ENCODE data around the gene ZNF81. TPM values are rescaled to one million over a fixed set of nuclear protein-coding genes. Genes with fewer than 3 reads are reported as not detected.
"Not testable (repeated sequence)": the region's sequence is repeated elsewhere in the genome, so short reads cannot be mapped to it uniquely, and the experiment has no call there.

The ZNF81 gene
- total RNA-seq, 4 donors from 2014 or later = 2.5 to 6.3 (median 4.2) TPM

DNA sequence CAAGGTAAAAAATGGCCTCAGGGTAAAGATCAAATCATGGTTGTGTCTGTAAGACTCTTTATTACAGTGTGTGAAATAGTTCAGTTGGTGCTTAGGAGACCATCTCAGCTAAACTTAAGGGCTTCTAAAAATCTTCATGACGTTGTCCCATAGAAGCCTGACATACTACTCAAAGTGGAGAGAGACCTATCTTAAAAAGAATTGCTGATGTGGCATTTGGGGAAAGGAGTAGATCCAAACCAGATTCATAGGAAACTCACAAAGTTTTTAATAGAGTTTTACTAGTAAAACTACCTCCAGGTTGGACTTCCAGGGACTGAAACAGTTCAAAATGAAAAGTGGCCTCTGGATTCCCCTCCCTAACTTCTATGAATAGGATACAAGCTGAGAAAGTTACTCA, 81.6 kb downstream of the ZNF81 start:
- intact Hi-C loops (cut with DNase I) = no loop called here
- H3K4me3 ChIP-seq = no peak overlapping the region
- peaks cover 0 to 21% (median 0%) of the 10 kb centered on the region in 3 donors for H3K36me3 ChIP-seq
- no peak for TF ChIP-seq CTCF (IDR thresholded peaks at IDR 0.05)
- no peak for TF ChIP-seq POLR2A (IDR thresholded peaks at IDR 0.05)
- H3K4me1 ChIP-seq = no peaks in the 10 kb centered on the region
- H3K27me3 ChIP-seq = no peaks in the 10 kb centered on the region
- DNase-seq = no peak
- H3K27ac ChIP-seq = no peak overlapping the region
- 68 to 100% methylated on average over 1 of the region's 1 CpG for WGBS, 2 donors
- peaks cover 0 to 41% (median 31%) of the 10 kb centered on the region in 3 donors for H3K9me3 ChIP-seq

DNA sequence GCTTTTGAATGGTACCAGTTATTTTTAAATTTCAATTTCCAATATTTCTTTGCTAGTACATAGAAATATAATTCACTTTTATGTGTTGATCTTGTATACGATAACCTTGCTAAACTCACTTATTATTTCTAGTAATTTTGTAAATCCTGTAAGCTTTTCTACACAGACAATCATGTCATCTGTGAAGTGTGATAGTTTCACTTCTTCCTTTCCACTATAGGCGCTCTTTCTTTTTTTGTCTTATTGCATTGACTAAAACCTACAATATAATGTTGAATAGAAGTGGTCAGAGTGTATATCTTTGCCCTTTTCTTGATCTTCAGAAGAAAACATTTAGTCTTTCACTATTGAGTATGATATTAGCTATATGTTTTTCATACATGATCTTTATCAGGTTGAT, 90.5 kb downstream of the ZNF81 start:
- intact Hi-C loops (cut with DNase I) = no loop called here
- H3K27ac ChIP-seq = no peak overlapping the region
- H3K9me3 ChIP-seq = no peaks in the 10 kb centered on the region
- 90 to 94% methylated on average over 2 of the region's 2 CpGs for WGBS, 2 donors
- no peaks in the 10 kb centered on the region for H3K27me3 ChIP-seq
- H3K4me1 ChIP-seq = no peaks in the 10 kb centered on the region
- no peaks in the 10 kb centered on the region for H3K36me3 ChIP-seq
- DNase-seq = no peak
- no peak for TF ChIP-seq CTCF (IDR thresholded peaks at IDR 0.05)
- no peak for TF ChIP-seq POLR2A (IDR thresholded peaks at IDR 0.05)
- H3K4me3 ChIP-seq = no peak overlapping the region

DNA sequence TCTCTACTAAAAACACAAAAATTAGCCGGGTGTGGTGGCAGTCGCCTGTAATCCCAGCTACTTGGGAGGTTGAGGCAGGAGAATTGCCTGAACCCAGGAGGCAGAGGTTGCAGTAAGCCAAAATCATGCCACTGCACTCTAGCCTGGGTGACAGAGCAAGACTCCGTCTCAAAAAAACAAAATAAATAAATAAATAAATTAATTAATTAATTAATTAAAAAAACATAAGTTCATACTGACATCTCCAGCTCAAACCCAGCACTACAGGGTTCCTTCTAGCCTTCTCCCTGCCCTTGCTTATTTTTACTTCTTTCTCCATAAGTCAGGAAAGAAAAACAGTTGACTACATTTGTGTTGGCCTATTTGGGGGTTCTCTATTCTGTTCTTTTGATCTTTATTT, 95.3 kb downstream of the ZNF81 start:
- H3K9me3 ChIP-seq; H3K4me1 ChIP-seq; H3K27me3 ChIP-seq; H3K27ac ChIP-seq; H3K36me3 ChIP-seq; intact Hi-C loops (cut with DNase I); H3K4me3 ChIP-seq; DNase-seq: not testable (repeated sequence)
- WGBS, 2 donors = 77 to 87% methylated on average over 3 of the region's 3 CpGs

DNA sequence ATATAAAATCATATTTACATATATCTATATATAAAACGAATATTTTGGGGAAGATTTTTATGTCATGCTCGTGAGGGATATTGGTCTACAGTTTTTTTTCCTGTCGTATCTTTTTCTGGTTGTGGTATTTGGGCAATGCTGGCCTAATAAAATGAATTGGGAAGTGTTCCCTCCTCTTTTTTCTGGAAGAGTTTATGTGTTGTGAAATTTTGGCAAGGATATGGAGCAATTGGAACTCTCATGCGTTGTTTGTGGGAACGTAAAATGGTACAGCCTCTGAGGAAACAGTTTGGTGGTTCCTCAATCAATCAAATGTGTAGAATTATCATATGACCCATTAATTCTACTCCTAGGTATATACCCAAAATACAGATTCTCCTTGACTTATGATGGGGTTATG, 97.2 kb downstream of the ZNF81 start:
- WGBS, 2 donors = 61 to 71% methylated on average over 5 of the region's 5 CpGs
- intact Hi-C loops (cut with DNase I) = no loop called here
- no peaks in the 10 kb centered on the region for H3K9me3 ChIP-seq
- DNase-seq = no peak
- TF ChIP-seq POLR2A (IDR thresholded peaks at IDR 0.05) = no peak
- TF ChIP-seq CTCF (IDR thresholded peaks at IDR 0.05) = no peak
- H3K4me1 ChIP-seq = no peaks in the 10 kb centered on the region
- no peak overlapping the region for H3K27ac ChIP-seq
- H3K36me3 ChIP-seq = no peaks in the 10 kb centered on the region
- H3K27me3 ChIP-seq = no peaks in the 10 kb centered on the region
- no peak overlapping the region for H3K4me3 ChIP-seq

DNA sequence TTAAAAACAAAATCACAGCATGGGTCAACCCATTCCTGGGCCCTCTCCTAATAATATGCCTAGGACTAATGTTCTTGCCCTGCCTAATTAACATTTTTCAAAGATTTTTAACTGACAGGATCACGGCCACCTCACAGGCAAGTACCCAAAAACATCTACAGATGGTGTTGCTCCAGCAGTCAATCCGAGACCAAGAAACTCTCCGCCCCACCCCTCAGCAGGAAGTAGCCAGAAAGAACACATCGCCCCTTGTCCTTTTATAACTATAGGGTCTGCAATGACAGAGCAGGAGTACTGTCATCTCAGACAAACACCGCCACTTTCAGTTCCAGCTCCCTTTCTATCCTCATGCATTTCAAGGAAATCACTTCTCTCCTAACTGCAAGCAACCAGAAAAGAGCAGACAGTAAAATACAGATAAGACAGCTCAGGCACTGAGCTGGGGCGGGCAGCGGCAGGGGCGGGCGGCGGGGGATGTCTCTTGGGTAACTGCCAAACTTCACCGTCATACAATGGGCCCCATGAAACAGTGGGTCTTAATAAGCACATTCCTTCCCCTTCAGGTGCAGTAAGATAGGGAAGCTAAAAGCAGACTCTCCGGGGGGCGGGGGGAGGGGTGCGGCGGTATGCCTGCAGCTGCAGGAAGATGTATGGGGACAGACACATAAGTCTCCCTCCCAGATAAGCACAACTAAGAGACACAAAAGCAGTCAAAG, 99.7 kb downstream of the ZNF81 start:
- H3K4me3 ChIP-seq = peak overlapping the region in 1 of 4 donors; percentile 13
- 38 to 56% methylated on average over 4 to 12 of the region's 15 CpGs for WGBS, 2 donors
- intact Hi-C loops (cut with DNase I) = no loop called here

More for the DNA sequence above, 99.7 kb downstream of the ZNF81 start:
- no peak for DNase-seq
- no peaks in the 10 kb centered on the region for H3K36me3 ChIP-seq
- H3K9me3 ChIP-seq = no peaks in the 10 kb centered on the region
- no peak for TF ChIP-seq CTCF (IDR thresholded peaks at IDR 0.05)
- no peak for TF ChIP-seq POLR2A (IDR thresholded peaks at IDR 0.05)
- H3K27me3 ChIP-seq = no peaks in the 10 kb centered on the region
- no peak overlapping the region for H3K27ac ChIP-seq
- no peaks in the 10 kb centered on the region for H3K4me1 ChIP-seq
